HG03139 (cell line): ENCODE results near the gene CCDC92.

Source experiments
- ATAC-seq: cut with Tn5 transposase; IDR thresholded peaks from one replicate; pipeline ENCODE4 v1.9.1; 2021; ENCODE audit not compliant: unreplicated experiment

Gene CCDC92

GRCh38 chr12:123891516-123892179 lies 81.0 kb downstream of the CCDC92 start:
- no peak for ATAC-seq

GRCh38 chr12:123891011-123891410 lies 81.6 kb downstream of the CCDC92 start:
- no peak for ATAC-seq

GRCh38 chr12:123890536-123890902 lies 82.1 kb downstream of the CCDC92 start:
- no peak for ATAC-seq

- no peak for ATAC-seq
Observed at GRCh38 chr12:123889848-123890535, 82.6 kb downstream of the CCDC92 start.

GRCh38 chr12:123888989-123889388 lies 83.6 kb downstream of the CCDC92 start:
- no peak for ATAC-seq

GRCh38 chr12:123886931-123887582 lies 85.6 kb downstream of the CCDC92 start:
- ATAC-seq = no peak

GRCh38 chr12:123886258-123886657 lies 86.4 kb downstream of the CCDC92 start:
- ATAC-seq = no peak
